ENCODE measurements around the gene HEATR9.

- TF ChIP-seq CTCF (IDR thresholded peaks at IDR 0.05) (no peak), KDM1A (IDR thresholded peaks at IDR 0.05; ENCODE audit: low read depth) (no peak), PHF8 (IDR thresholded peaks at IDR 0.05; ENCODE audit: borderline replicate concordance, low read depth) (no peak), RAD21 (conservative IDR thresholded peaks at IDR 0.05 in 1 of 2, IDR thresholded peaks at IDR 0.05 in 1 of 2) (no peak), MAFK (IDR thresholded peaks at IDR 0.05; ENCODE audit: partially characterized antibody) (no peak), USF2 (IDR thresholded peaks at IDR 0.05) (no peak), POLR2A (IDR thresholded peaks at IDR 0.05; ENCODE audit: low read length) (no peak), ESRRA (IDR thresholded peaks at IDR 0.05; ENCODE audit: borderline replicate concordance, low read length) (no peak), HOXB13 (CRISPR knock-in tag; IDR thresholded peaks at IDR 0.05; ENCODE audit: low read depth) (no peak), NR3C1 (IDR thresholded peaks at IDR 0.05) (no peak), KDM5A (IDR thresholded peaks at IDR 0.05) (no peak)
Measured at GRCh38 chr17:35900280-35900679, 31.6 kb upstream of the HEATR9 start.
